CD4-positive, alpha-beta T cell treated with Interleukin-12 subunit alpha and Interleukin-12 subunit beta, for 1 hour (primary cell): ENCODE results near the gene PPP1R3G.
A peak's percentile ranks its signal among the peaks of the same experiment; 100 is the strongest.

Experiments used
- DNase-seq: peaks from one replicate; pipeline ENCODE4 v3.0.0-alpha.2; 2020

Gene PPP1R3G

GRCh38 chr6:5073992-5074391 lies 11.1 kb upstream of the PPP1R3G start:
- DNase-seq = no peak

- no peak for DNase-seq
Observed at GRCh38 chr6:5076931-5077330, 8.2 kb upstream of the PPP1R3G start.

GRCh38 chr6:5078121-5078669 lies 6.9 kb upstream of the PPP1R3G start:
- no peak for DNase-seq

- DNase-seq = no peak
Observed at GRCh38 chr6:5079692-5080091, 5.4 kb upstream of the PPP1R3G start.

- DNase-seq = no peak
Observed at GRCh38 chr6:5080574-5080973, 4.6 kb upstream of the PPP1R3G start.

GRCh38 chr6:5081182-5081581 lies 4.0 kb upstream of the PPP1R3G start:
- DNase-seq = no peak

- DNase-seq = no peak
Observed at GRCh38 chr6:5081955-5082354, 3.2 kb upstream of the PPP1R3G start.

- no peak for DNase-seq
Observed at GRCh38 chr6:5082487-5083306, 2.4 kb upstream of the PPP1R3G start.

- no peak for DNase-seq
Observed at GRCh38 chr6:5083307-5083583, 1.9 kb upstream of the PPP1R3G start.

GRCh38 chr6:5083813-5084359 lies 1.3 kb upstream of the PPP1R3G start:
- no peak for DNase-seq

- DNase-seq = no peak
Observed at GRCh38 chr6:5084360-5084780, 771 bp upstream of the PPP1R3G start.

- DNase-seq = no peak
Observed at GRCh38 chr6:5085648-5086293, 630 bp downstream of the PPP1R3G start.

GRCh38 chr6:5086294-5086890 lies 1.3 kb downstream of the PPP1R3G start:
- no peak for DNase-seq

- DNase-seq = peak; percentile 10
Observed at GRCh38 chr6:5087389-5087788, 2.2 kb downstream of the PPP1R3G start.

- no peak for DNase-seq
Observed at GRCh38 chr6:5088780-5089179, 3.6 kb downstream of the PPP1R3G start.

- no peak for DNase-seq
Observed at GRCh38 chr6:5089481-5090438, 4.6 kb downstream of the PPP1R3G start.

GRCh38 chr6:5090603-5091002 lies 5.5 kb downstream of the PPP1R3G start:
- DNase-seq = no peak

- no peak for DNase-seq
Observed at GRCh38 chr6:5091210-5092069, 6.3 kb downstream of the PPP1R3G start.

- DNase-seq = no peak
Observed at GRCh38 chr6:5093231-5094015, 8.3 kb downstream of the PPP1R3G start.

- DNase-seq = no peak
Observed at GRCh38 chr6:5094327-5094726, 9.2 kb downstream of the PPP1R3G start.

GRCh38 chr6:5095236-5095635 lies 10.1 kb downstream of the PPP1R3G start:
- DNase-seq = no peak
